A549 (cell line): ENCODE results near the gene RBFA.

Experiments used
- CEBPB ChIP-seq, 2 experiments: fragments of >200 bp in 1 of 2; sonication (Bioruptor Twin) in 1 of 2; formaldehyde crosslinking in 1 of 2; IDR thresholded peaks; 2 replicates each; pipeline ENCODE4 v1.6.1; 2012 to 2016
- JUN ChIP-seq, 2 experiments: fragments of >200 bp; sonication (Bioruptor Twin); formaldehyde crosslinking; IDR thresholded peaks; 2 replicates in 1 of 2; 3 replicates in 1 of 2; pipeline ENCODE4 v1.6.1; 2016 to 2017
- KDM1A ChIP-seq: fragments of 200-600 bp; sonication (generic); IDR thresholded peaks from 2 replicates; pipeline ENCODE4 v1.6.1; 2016; ENCODE audit warnings: low read depth, mild to moderate bottlenecking
- NR3C1 ChIP-seq: fragments of >200 bp; sonication (Bioruptor Twin); formaldehyde crosslinking; IDR thresholded peaks from 3 replicates; pipeline ENCODE4 v1.6.1; 2017
- TF ChIP-seq, protein P1 (sequence below): fragments of >200 bp; sonication (Bioruptor Twin); formaldehyde crosslinking; IDR thresholded peaks from 3 replicates; pipeline ENCODE4 v1.5.1; 2016

DNA sequence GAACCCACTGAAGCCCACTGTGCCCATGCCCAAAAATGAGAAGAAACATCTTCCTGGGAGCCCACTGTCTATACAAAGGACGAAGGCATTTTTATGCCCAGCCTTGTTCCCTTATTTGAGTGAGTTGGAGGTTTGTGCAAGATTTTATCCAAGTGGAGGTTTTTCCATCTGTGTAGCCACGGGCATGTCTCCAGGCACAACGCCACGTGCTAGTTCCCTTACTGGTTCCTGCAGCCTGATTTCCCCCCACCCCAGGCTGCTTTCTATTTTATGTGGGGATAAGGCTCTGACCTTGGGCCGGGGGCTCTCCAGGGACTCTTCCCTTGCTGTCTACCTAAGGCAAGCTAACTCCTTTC, 23.7 kb upstream of the RBFA start:
- TF ChIP-seq NR3C1 (no peak), KDM1A (no peak), JUN (IDR thresholded peaks at IDR 0.05) (no peak), CEBPB (IDR thresholded peaks at IDR 0.05) (no peak)
- TF ChIP-seq, protein P1, sequence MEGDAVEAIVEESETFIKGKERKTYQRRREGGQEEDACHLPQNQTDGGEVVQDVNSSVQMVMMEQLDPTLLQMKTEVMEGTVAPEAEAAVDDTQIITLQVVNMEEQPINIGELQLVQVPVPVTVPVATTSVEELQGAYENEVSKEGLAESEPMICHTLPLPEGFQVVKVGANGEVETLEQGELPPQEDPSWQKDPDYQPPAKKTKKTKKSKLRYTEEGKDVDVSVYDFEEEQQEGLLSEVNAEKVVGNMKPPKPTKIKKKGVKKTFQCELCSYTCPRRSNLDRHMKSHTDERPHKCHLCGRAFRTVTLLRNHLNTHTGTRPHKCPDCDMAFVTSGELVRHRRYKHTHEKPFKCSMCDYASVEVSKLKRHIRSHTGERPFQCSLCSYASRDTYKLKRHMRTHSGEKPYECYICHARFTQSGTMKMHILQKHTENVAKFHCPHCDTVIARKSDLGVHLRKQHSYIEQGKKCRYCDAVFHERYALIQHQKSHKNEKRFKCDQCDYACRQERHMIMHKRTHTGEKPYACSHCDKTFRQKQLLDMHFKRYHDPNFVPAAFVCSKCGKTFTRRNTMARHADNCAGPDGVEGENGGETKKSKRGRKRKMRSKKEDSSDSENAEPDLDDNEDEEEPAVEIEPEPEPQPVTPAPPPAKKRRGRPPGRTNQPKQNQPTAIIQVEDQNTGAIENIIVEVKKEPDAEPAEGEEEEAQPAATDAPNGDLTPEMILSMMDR, result no peak
